Measurements from ENCODE around the gene RGS7.

DNA sequence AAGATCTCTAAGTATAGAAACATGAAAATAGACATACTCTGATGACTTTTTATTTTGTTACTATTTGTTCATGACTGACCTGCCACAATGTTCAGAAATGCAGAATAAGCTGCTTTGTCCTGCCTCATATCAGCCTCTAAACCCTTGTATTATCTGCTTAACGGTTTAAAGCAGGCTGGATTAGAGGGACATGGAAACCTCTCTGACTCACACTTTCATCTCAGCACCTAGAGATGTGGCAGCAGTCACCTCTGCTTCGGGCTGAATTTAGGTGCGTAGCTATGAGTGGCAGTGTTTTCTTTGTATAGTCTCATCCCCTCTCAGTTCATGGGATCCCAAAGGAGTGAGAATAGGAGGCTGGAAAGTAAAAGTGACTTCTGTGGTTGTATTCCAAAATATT, 255.4 kb downstream of the RGS7 start:
- TF ChIP-seq, protein P1, sequence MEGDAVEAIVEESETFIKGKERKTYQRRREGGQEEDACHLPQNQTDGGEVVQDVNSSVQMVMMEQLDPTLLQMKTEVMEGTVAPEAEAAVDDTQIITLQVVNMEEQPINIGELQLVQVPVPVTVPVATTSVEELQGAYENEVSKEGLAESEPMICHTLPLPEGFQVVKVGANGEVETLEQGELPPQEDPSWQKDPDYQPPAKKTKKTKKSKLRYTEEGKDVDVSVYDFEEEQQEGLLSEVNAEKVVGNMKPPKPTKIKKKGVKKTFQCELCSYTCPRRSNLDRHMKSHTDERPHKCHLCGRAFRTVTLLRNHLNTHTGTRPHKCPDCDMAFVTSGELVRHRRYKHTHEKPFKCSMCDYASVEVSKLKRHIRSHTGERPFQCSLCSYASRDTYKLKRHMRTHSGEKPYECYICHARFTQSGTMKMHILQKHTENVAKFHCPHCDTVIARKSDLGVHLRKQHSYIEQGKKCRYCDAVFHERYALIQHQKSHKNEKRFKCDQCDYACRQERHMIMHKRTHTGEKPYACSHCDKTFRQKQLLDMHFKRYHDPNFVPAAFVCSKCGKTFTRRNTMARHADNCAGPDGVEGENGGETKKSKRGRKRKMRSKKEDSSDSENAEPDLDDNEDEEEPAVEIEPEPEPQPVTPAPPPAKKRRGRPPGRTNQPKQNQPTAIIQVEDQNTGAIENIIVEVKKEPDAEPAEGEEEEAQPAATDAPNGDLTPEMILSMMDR (IDR thresholded peaks at IDR 0.05 in 8 of 11, conservative IDR thresholded peaks at IDR 0.05 in 3 of 11), result no peak
- no peak for TF ChIP-seq POLR2AphosphoS5 (IDR thresholded peaks at IDR 0.05)
